ENCODE data around the gene HSPB2.
"Not testable (repeated sequence)": the region's sequence is repeated elsewhere in the genome, so short reads cannot be mapped to it uniquely, and the experiment has no call there.

HSPB2 gene

GRCh38 chr11:111912535-111912934, at the start of gene HSPB2:
Gene HSPB2 (plus strand): TSS chr11:111912734. CDS start chr11:111912830, 96 bp downstream.
- DNase-seq (ENCODE audit: low read depth in 2 of 2), result no peak

- DNase-seq (ENCODE audit: low read depth in 2 of 2), result no peak
These were observed 42.4 kb upstream of the HSPB2 start for GRCh38 chr11:111870113-111870512.

GRCh38 chr11:111870522-111870885, 42.0 kb upstream of the HSPB2 start:
- DNase-seq (ENCODE audit: low read depth in 2 of 2), result no peak

- DNase-seq (ENCODE audit: low read depth in 2 of 2), result peak; percentile 76 to 85
These were observed 41.4 kb upstream of the HSPB2 start, which contains the start of gene ALG9 for GRCh38 chr11:111870886-111871692. Gene ALG9 (minus strand): TSS chr11:111871581. CDS start chr11:111871482, 99 bp downstream.

- DNase-seq (ENCODE audit: low read depth in 2 of 2), result no peak
These were observed 40.8 kb upstream of the HSPB2 start for GRCh38 chr11:111871693-111872161.

GRCh38 chr11:111878385-111878848, 34.1 kb upstream of the HSPB2 start:
- DNase-seq (ENCODE audit: low read depth in 2 of 2), result no peak

- peak; percentile 82 to 86 for DNase-seq (ENCODE audit: low read depth in 2 of 2)
These were observed 33.5 kb upstream of the HSPB2 start, which contains the start of the genes CFAP68 and FDXACB1 for GRCh38 chr11:111878849-111879636. Gene CFAP68 (plus strand): TSS chr11:111879541. CDS start chr11:111879561, 20 bp downstream. Gene FDXACB1 (minus strand): TSS chr11:111879165. CDS start chr11:111879132, 33 bp downstream.

- DNase-seq (ENCODE audit: low read depth in 2 of 2), result no peak
These were observed 32.9 kb upstream of the HSPB2 start for GRCh38 chr11:111879637-111879960.

GRCh38 chr11:111882202-111882601, 30.3 kb upstream of the HSPB2 start:
- DNase-seq (ENCODE audit: low read depth in 2 of 2), result no peak

GRCh38 chr11:111885053-111885452, 27.5 kb upstream of the HSPB2 start:
- DNase-seq (ENCODE audit: low read depth in 2 of 2), result not testable (repeated sequence)

- no peak for DNase-seq (ENCODE audit: low read depth in 2 of 2)
These were observed 26.5 kb upstream of the HSPB2 start for GRCh38 chr11:111886032-111886431.

- no peak for DNase-seq (ENCODE audit: low read depth in 2 of 2)
These were observed 25.7 kb upstream of the HSPB2 start for GRCh38 chr11:111886844-111887243.

- no peak for DNase-seq (ENCODE audit: low read depth in 2 of 2)
These were observed 7.1 kb upstream of the HSPB2 start for GRCh38 chr11:111905411-111905810.

GRCh38 chr11:111906680-111907079, 5.9 kb upstream of the HSPB2 start:
- DNase-seq (ENCODE audit: low read depth in 2 of 2), result no peak

- DNase-seq (ENCODE audit: low read depth in 2 of 2), result no peak
These were observed 3.8 kb upstream of the HSPB2 start for GRCh38 chr11:111908639-111909305.

- no peak for DNase-seq (ENCODE audit: low read depth in 2 of 2)
These were observed 3.2 kb upstream of the HSPB2 start for GRCh38 chr11:111909378-111909777.

- DNase-seq (ENCODE audit: low read depth in 2 of 2), result no peak
These were observed 1.6 kb upstream of the HSPB2 start for GRCh38 chr11:111910676-111911562.

GRCh38 chr11:111911563-111912401, 752 bp upstream of the HSPB2 start, which contains the start of gene CRYAB:
Gene CRYAB (minus strand): TSS chr11:111911770. CDS start chr11:111911724, 46 bp downstream.
- no peak for DNase-seq (ENCODE audit: low read depth in 2 of 2)

- DNase-seq (ENCODE audit: low read depth in 2 of 2), result no peak
These were observed 712 bp downstream of the HSPB2 start for GRCh38 chr11:111913031-111913861.

All from stimulated activated CD8-positive, alpha-beta memory T cell treated with anti-CD3 and anti-CD28 coated beads, Interleukin-7, amount 100 ng/mL, for 1 hour (primary cell).